Stimulated activated naive CD8-positive, alpha-beta T cell treated with anti-CD3 and anti-CD28 coated beads, Interleukin-15, amount 100 ng/mL, for 72 hours (primary cell): Measurements from ENCODE around the gene OPCML.

Experiments
- ATAC-seq: fragments of 150-1000 bp; cut with Tn5 transposase; 2 replicates; pipeline ENCODE4 v1.10.0; 2021; ENCODE audit warnings: mild to moderate bottlenecking, moderate library complexity
- DNase-seq, 2 donors: peaks; one replicate each; pipeline ENCODE4 v3.0.0; 2021 to 2022
- H3K27ac Mint-ChIP-seq, 2 donors: one replicate each; pipeline ENCODE4 v1.8.0; 2022; ENCODE audit warnings: mild to moderate bottlenecking in 2 of 2, mixed read lengths in 2 of 2, moderate library complexity in 2 of 2
- H3K27me3 Mint-ChIP-seq: one replicate; pipeline ENCODE4 v1.8.0; 2022; ENCODE audit warnings: mixed read lengths
- H3K4me1 Mint-ChIP-seq: one replicate; pipeline ENCODE4 v1.8.0; 2022; ENCODE audit warnings: mild to moderate bottlenecking, mixed read lengths
- H3K4me3 Mint-ChIP-seq, 2 donors: one replicate each; pipeline ENCODE4 v1.8.0; 2022; ENCODE audit warnings: mild to moderate bottlenecking in 2 of 2, mixed read lengths in 2 of 2, moderate library complexity in 1 of 2
- H3K9me3 Mint-ChIP-seq, 2 donors: one replicate each; pipeline ENCODE4 v1.8.0; 2022; ENCODE audit warnings: mixed read lengths in 2 of 2

Gene OPCML

DNA sequence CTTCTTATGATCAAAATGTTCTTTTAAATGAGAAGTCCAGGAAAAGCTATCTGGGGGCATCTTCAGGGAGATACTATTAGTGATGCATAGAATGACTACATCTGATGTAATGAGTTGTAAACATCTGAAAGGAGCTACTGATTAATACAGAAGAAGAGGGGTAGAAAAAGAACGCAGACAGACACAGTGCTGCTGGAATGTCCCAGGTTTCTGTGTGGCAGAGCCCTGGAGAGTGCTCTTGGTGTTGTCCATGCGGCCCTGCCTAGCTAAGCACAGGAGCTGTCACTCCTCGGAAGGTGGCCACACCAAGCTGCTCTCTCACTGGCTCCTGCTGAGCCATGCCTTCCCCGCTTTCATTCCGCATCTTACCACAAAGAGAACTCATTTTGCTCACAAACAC lies 768.8 kb downstream of the OPCML start:
- peaks cover 15 to 23% of the 10 kb centered on the region in 2 donors for H3K9me3 Mint-ChIP-seq
- no peaks in the 10 kb centered on the region for H3K4me1 Mint-ChIP-seq
- ATAC-seq, result no peak
- no peaks in the 10 kb centered on the region for H3K27me3 Mint-ChIP-seq
- no peak for DNase-seq
- H3K27ac Mint-ChIP-seq, result no peak overlapping the region
- no peak overlapping the region for H3K4me3 Mint-ChIP-seq

GRCh38 chr11:132755934-132756333 lies 776.4 kb downstream of the OPCML start:
- Mint-ChIP-seq H3K27me3 (peaks cover 5% of the 10 kb centered on the region), H3K4me1 (no peaks in the 10 kb centered on the region), H3K9me3 (peaks cover 24 to 26% of the 10 kb centered on the region in 2 donors), H3K27ac (no peak overlapping the region), H3K4me3 (no peak overlapping the region)
- ATAC-seq (no peak), DNase-seq (no peak)

- H3K27me3 Mint-ChIP-seq, result peaks cover 5% of the 10 kb centered on the region
- no peak overlapping the region for H3K27ac Mint-ChIP-seq
- ATAC-seq, result no peak
- DNase-seq, result no peak
- no peak overlapping the region for H3K4me3 Mint-ChIP-seq
- H3K9me3 Mint-ChIP-seq, result peaks cover 0 to 4% of the 10 kb centered on the region in 2 donors
- H3K4me1 Mint-ChIP-seq, result no peaks in the 10 kb centered on the region
Measured at GRCh38 chr11:132751516-132752250, 780.6 kb downstream of the OPCML start.

- ATAC-seq (no peak), DNase-seq (no peak)
- H3K9me3 Mint-ChIP-seq, result no peaks in the 10 kb centered on the region
- no peak overlapping the region for H3K27ac Mint-ChIP-seq
- no peaks in the 10 kb centered on the region for H3K4me1 Mint-ChIP-seq
- no peaks in the 10 kb centered on the region for H3K27me3 Mint-ChIP-seq
- H3K4me3 Mint-ChIP-seq, result no peak overlapping the region
Measured at GRCh38 chr11:132746305-132746704, 786.0 kb downstream of the OPCML start.

DNA sequence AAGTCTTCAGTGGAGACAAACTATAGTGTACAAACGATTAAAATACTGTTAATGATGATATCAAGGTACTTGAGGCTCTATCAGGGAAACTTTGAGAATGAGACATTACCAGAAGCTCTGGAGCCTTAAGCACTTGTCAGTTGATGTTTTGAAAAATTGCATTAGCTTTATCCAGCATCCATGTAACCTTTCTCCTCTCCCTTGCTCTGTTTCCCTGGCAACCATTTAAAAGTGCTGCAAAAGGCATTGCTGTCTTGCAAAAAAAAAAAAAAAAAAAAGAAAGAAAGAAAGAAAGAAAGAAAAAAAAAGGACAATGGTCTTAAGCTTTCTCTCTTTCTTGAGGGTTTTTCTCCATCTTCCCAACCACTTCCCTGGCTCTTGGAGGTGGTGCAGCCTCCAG lies 787.0 kb downstream of the OPCML start:
- H3K4me3 Mint-ChIP-seq, result no peak overlapping the region
- ATAC-seq, result no peak
- DNase-seq, result no peak
- H3K27ac Mint-ChIP-seq, result peak overlapping the region in 1 of 2 donors; percentile 54
- H3K27me3 Mint-ChIP-seq, result no peaks in the 10 kb centered on the region
- no peaks in the 10 kb centered on the region for H3K4me1 Mint-ChIP-seq
- H3K9me3 Mint-ChIP-seq, result no peaks in the 10 kb centered on the region

GRCh38 chr11:132744771-132745170 lies 787.5 kb downstream of the OPCML start:
- H3K4me1 Mint-ChIP-seq, result no peaks in the 10 kb centered on the region

GRCh38 chr11:132743601-132744000 lies 788.7 kb downstream of the OPCML start:
- no peaks in the 10 kb centered on the region for H3K9me3 Mint-ChIP-seq
- H3K27me3 Mint-ChIP-seq, result no peaks in the 10 kb centered on the region
- no peaks in the 10 kb centered on the region for H3K4me1 Mint-ChIP-seq
- ATAC-seq (no peak), DNase-seq (no peak)
- no peak overlapping the region for H3K4me3 Mint-ChIP-seq
- no peak overlapping the region for H3K27ac Mint-ChIP-seq

More at GRCh38 chr11:132744771-132745170, 787.5 kb downstream of the OPCML start:
- Mint-ChIP-seq H3K9me3 (no peaks in the 10 kb centered on the region), H3K27ac (no peak overlapping the region), H3K4me3 (no peak overlapping the region), H3K27me3 (no peaks in the 10 kb centered on the region)
- ATAC-seq (no peak), DNase-seq (no peak)

- no peak for DNase-seq
Measured at GRCh38 chr11:132742929-132743328, 789.4 kb downstream of the OPCML start.

GRCh38 chr11:132734217-132734616 lies 798.1 kb downstream of the OPCML start:
- Mint-ChIP-seq H3K27ac (no peak overlapping the region), H3K4me1 (no peaks in the 10 kb centered on the region), H3K4me3 (no peak overlapping the region), H3K9me3 (peaks cover 0 to 5% of the 10 kb centered on the region in 2 donors), H3K27me3 (no peaks in the 10 kb centered on the region)
- ATAC-seq (peak; percentile 73), DNase-seq (peak in 1 of 2 donors; percentile 11)

More at GRCh38 chr11:132742929-132743328, 789.4 kb downstream of the OPCML start:
- H3K4me1 Mint-ChIP-seq, result no peaks in the 10 kb centered on the region
- no peak overlapping the region for H3K4me3 Mint-ChIP-seq
- no peaks in the 10 kb centered on the region for H3K27me3 Mint-ChIP-seq
- no peaks in the 10 kb centered on the region for H3K9me3 Mint-ChIP-seq
- no peak overlapping the region for H3K27ac Mint-ChIP-seq
- ATAC-seq, result no peak

DNA sequence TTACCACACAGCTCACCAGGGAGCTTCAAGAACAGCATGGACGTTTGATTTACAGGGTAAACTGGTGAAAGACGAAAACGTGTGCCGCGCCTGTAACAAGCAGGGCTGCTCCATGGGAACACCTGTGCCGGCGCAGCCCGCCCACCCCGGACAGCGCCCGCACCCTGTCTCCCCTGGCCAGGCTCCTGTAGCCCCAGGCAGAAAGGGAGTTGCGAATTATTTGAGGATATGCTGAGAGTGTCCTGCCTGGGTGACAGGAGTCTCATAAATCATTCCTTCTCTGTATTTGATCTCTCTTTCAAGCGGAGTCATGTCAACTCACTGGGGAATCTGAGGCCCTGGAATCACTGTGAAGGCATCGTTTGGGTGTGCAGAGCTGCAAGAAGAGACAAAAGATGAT lies 804.3 kb downstream of the OPCML start:
- Mint-ChIP-seq H3K4me3 (no peak overlapping the region), H3K4me1 (no peaks in the 10 kb centered on the region), H3K27me3 (no peaks in the 10 kb centered on the region), H3K9me3 (peaks cover 0 to 8% of the 10 kb centered on the region in 2 donors), H3K27ac (no peak overlapping the region)
- DNase-seq, result no peak
- no peak for ATAC-seq

- Mint-ChIP-seq H3K27ac (no peak overlapping the region), H3K4me3 (no peak overlapping the region), H3K4me1 (peaks cover 29% of the 10 kb centered on the region), H3K27me3 (no peaks in the 10 kb centered on the region), H3K9me3 (peaks cover 0 to 8% of the 10 kb centered on the region in 2 donors)
- DNase-seq (no peak), ATAC-seq (no peak)
Measured at GRCh38 chr11:132721526-132721925, 810.8 kb downstream of the OPCML start.

DNA sequence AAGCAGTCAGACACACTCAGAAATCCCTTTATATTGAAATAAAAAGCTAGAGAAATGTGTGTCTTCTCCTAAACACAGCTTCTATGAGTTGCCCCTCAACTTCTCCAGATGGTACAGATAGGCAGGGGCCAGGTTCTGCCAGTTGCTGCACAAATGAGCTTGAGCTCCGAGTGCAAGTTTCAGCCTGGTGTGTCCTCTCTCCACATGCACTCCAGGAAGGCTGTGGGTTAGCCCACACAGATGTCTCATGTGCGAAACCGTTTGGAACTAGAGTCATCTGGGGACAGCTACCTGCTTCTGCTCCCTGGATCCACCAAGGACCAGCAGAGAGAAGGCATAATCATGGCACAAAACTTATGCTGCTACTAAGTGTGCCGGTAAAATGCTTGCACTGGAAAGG lies 812.6 kb downstream of the OPCML start:
- H3K27me3 Mint-ChIP-seq, result no peaks in the 10 kb centered on the region
- ATAC-seq (peak; percentile 12), DNase-seq (no peak)
- peaks cover 29% of the 10 kb centered on the region for H3K4me1 Mint-ChIP-seq
- H3K4me3 Mint-ChIP-seq, result peak overlapping the region; percentile 43 to 75
- H3K27ac Mint-ChIP-seq, result no peak overlapping the region
- H3K9me3 Mint-ChIP-seq, result no peaks in the 10 kb centered on the region

DNA sequence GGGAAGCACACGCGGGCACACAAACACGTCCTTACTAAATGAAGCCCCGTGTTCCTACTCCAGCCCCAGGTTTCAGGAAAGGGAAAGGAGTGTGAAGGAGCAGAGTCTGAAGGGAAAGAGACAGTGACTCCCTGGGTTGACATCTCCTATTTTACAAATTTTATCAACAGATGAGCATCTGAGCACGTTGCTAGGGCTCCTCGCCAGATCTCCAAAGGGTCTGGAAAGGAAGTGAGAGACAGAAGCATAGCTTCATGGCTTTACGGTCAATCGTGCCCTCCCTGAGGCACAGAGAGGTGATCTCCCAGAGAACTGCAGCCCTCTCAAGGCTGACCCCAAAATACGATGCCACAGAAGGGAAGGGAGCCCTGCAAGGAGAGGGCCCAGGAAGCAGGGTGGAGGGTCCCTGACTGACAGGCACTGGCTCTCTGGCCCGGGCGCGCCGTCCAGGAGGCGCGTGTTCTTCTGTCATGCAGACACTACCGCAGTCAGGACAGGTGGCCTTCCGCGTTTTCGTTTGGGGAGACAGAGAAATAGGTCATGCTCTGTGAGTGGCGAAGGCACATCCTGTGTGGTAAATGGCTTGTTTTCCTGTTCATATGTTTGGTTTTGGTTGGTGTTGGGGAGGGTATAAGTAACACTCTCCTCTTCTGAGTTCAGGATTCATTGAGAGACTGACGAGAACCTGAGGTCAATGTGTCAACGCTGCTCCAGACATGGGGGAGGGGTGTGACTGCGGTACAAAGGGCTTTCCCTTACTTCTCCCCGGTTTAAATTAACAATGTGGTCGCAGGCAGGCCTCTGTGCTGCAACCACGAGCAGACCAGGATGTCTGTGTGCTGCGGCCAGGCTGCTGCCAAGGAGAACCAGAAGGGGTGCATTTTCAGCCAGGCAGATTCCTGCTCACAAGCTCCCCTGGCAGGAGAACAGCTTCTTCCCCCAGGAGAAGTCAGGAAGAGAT lies 813.3 kb downstream of the OPCML start:
- peak; percentile 41 to 80 for DNase-seq
- peaks cover 29% of the 10 kb centered on the region for H3K4me1 Mint-ChIP-seq
- H3K27ac Mint-ChIP-seq, result peak overlapping the region; percentile 15 to 84
- no peaks in the 10 kb centered on the region for H3K27me3 Mint-ChIP-seq
- H3K4me3 Mint-ChIP-seq, result peak overlapping the region; percentile 43 to 75
- ATAC-seq, result peak; percentile 97
- no peaks in the 10 kb centered on the region for H3K9me3 Mint-ChIP-seq

- no peak for ATAC-seq
- no peak for DNase-seq
Measured at GRCh38 chr11:132717824-132718223, 814.5 kb downstream of the OPCML start.

GRCh38 chr11:132716037-132716436 lies 816.3 kb downstream of the OPCML start:
- Mint-ChIP-seq H3K9me3 (no peaks in the 10 kb centered on the region), H3K27ac (no peak overlapping the region), H3K27me3 (no peaks in the 10 kb centered on the region), H3K4me1 (peaks cover 29% of the 10 kb centered on the region), H3K4me3 (no peak overlapping the region)
- DNase-seq, result no peak
- no peak for ATAC-seq

More at GRCh38 chr11:132717824-132718223, 814.5 kb downstream of the OPCML start:
- H3K4me1 Mint-ChIP-seq, result peaks cover 29% of the 10 kb centered on the region
- peak overlapping the region in 1 of 2 donors; percentile 18 for H3K4me3 Mint-ChIP-seq
- no peaks in the 10 kb centered on the region for H3K27me3 Mint-ChIP-seq
- no peak overlapping the region for H3K27ac Mint-ChIP-seq
- H3K9me3 Mint-ChIP-seq, result no peaks in the 10 kb centered on the region
